ENCODE measurements around the gene NRXN3.

DNA sequence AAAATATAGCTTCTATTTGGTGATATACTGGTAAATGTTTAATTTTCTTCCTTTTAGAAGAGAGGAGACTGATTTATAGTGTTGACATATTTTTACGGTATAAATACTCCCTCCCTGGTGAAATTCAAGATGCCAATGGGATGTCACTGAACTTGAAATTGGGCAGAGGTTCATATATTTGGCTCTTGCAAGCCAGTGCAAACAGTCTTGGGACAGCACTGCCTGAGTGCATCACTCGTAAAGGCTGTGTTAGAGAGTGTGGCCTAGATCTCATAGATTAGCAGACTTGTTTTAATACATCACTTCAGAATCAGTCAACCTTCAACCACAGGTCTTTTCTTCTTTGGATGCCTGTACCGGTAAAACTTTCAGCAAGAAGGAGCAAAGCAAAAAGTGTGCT lies 681.0 kb downstream of the NRXN3 start:
- no peak for TF ChIP-seq TAF15 (IDR thresholded peaks at IDR 0.05; ENCODE audit: low read depth, low read length, poor library complexity, severe bottlenecking)
- no peak for TF ChIP-seq NFYB (CRISPR knock-in tag; IDR thresholded peaks at IDR 0.05)
- TF ChIP-seq NFIC (IDR thresholded peaks at IDR 0.05; ENCODE audit: low read length) = no peak
- TF ChIP-seq PHB2 (IDR thresholded peaks at IDR 0.05; ENCODE audit: partially characterized antibody) = no peak
- TF ChIP-seq ZNF33B (CRISPR knock-in tag; IDR thresholded peaks at IDR 0.05) = no peak

Data from HepG2 (cell line).